NCI-H510A (cell line): ENCODE data around the gene PTGR2.
"Not testable (repeated sequence)": the region's sequence is repeated elsewhere in the genome, so short reads cannot be mapped to it uniquely, and the experiment has no call there.

Experiments
- DNase-seq: peaks from one replicate; lab custom pipeline; 2025; lab: John Stamatoyannopoulos, UW

PTGR2 gene

GRCh38 chr14:73851567-73852382, at the start of gene PTGR2:
TSS of gene PTGR2 (plus strand) at chr14:73851831. CDS start at chr14:73858863, 7,032 bp downstream.
- peak; percentile 78 for DNase-seq

GRCh38 chr14:73802431-73803188, 49.0 kb upstream of the PTGR2 start:
- DNase-seq = no peak

GRCh38 chr14:73804636-73805035, 47.0 kb upstream of the PTGR2 start:
- no peak for DNase-seq

- no peak for DNase-seq
Measured at GRCh38 chr14:73807457-73807856, 44.2 kb upstream of the PTGR2 start.

GRCh38 chr14:73809391-73809790, 42.2 kb upstream of the PTGR2 start:
- DNase-seq = no peak

GRCh38 chr14:73810478-73811163, 41.0 kb upstream of the PTGR2 start:
- DNase-seq = no peak

- DNase-seq = no peak
Measured at GRCh38 chr14:73811164-73811503, 40.5 kb upstream of the PTGR2 start.

GRCh38 chr14:73814153-73814552, 37.5 kb upstream of the PTGR2 start:
- DNase-seq = no peak

GRCh38 chr14:73815849-73816248, 35.8 kb upstream of the PTGR2 start:
- no peak for DNase-seq

- no peak for DNase-seq
Measured at GRCh38 chr14:73816393-73816816, 35.2 kb upstream of the PTGR2 start.

GRCh38 chr14:73817020-73817655, 34.5 kb upstream of the PTGR2 start:
- no peak for DNase-seq

- DNase-seq = no peak
Measured at GRCh38 chr14:73818821-73819220, 32.8 kb upstream of the PTGR2 start.

GRCh38 chr14:73820631-73821030, 31.0 kb upstream of the PTGR2 start:
- no peak for DNase-seq

- DNase-seq = no peak
Measured at GRCh38 chr14:73823339-73823885, 28.2 kb upstream of the PTGR2 start.

GRCh38 chr14:73824127-73824526, 27.5 kb upstream of the PTGR2 start:
- no peak for DNase-seq

- DNase-seq = no peak
Measured at GRCh38 chr14:73824536-73824935, 27.1 kb upstream of the PTGR2 start.

- DNase-seq = peak; percentile 68
Measured at GRCh38 chr14:73825551-73826188, 26.0 kb upstream of the PTGR2 start.

- not testable (repeated sequence) for DNase-seq
Measured at GRCh38 chr14:73827190-73827589, 24.4 kb upstream of the PTGR2 start.

GRCh38 chr14:73829071-73829470, 22.6 kb upstream of the PTGR2 start:
- no peak for DNase-seq

- DNase-seq = no peak
Measured at GRCh38 chr14:73829526-73830431, 21.9 kb upstream of the PTGR2 start.
